ENCODE data around the gene FHIT. TPM values are rescaled to one million over a fixed set of nuclear protein-coding genes. Genes with fewer than 3 reads are reported as not detected.

The FHIT gene
- total RNA-seq, 4 donors from 2014 or later, result 3.5 to 17.0 (median 16.7) TPM

DNA sequence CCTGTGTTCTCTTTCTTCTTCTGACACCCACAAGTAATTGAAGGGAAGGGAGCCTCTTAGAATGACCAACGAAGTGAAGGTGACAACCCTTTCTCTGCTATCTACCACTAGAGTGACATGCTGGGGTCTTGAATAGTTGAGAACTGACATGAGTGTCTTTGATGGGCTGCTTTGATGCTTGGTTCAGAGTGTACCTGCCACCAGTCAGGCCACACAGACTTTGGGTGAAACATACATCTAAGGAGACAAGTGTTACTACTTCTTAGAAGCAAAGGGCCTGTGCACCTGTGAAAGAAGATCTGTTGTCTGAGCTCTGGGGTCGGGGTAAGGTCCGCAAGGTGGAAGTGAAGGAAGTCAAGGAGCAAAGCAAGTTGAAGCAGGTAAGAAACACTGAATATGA, 1160.7 kb downstream of the FHIT start:
- Histone ChIP-seq H3K27ac (no peak overlapping the region), H3K27me3 (no peaks in the 10 kb centered on the region), H3K36me3 (no peaks in the 10 kb centered on the region), H3K9me3 (no peaks in the 10 kb centered on the region), H3K4me3 (no peak overlapping the region), H3K4me1 (no peaks in the 10 kb centered on the region)
- DNase-seq, result no peak
- TF ChIP-seq, protein P1, sequence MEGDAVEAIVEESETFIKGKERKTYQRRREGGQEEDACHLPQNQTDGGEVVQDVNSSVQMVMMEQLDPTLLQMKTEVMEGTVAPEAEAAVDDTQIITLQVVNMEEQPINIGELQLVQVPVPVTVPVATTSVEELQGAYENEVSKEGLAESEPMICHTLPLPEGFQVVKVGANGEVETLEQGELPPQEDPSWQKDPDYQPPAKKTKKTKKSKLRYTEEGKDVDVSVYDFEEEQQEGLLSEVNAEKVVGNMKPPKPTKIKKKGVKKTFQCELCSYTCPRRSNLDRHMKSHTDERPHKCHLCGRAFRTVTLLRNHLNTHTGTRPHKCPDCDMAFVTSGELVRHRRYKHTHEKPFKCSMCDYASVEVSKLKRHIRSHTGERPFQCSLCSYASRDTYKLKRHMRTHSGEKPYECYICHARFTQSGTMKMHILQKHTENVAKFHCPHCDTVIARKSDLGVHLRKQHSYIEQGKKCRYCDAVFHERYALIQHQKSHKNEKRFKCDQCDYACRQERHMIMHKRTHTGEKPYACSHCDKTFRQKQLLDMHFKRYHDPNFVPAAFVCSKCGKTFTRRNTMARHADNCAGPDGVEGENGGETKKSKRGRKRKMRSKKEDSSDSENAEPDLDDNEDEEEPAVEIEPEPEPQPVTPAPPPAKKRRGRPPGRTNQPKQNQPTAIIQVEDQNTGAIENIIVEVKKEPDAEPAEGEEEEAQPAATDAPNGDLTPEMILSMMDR (IDR thresholded peaks at IDR 0.05), result no peak
- TF ChIP-seq POLR2A (IDR thresholded peaks at IDR 0.05), result no peak

DNA sequence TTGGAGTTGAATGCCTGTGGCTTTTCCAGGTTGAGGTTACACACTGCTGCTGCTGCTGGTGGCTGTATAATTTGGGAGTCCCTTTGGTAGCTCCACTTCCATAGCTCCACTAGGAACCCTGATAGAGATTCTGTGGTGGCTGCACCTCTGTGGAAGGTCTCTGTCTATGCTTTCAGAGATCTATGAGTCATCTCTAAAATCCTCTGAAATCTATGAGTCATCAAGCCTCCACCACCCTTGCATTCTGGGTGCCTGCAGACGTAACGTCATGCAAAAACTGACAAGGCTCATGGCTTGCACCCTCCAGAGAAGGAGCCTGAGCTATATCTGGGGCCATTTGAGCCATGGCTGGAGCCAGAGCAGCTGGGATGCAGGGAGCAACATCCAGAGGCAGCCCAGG, 1164.4 kb downstream of the FHIT start:
- Histone ChIP-seq H3K4me1 (no peaks in the 10 kb centered on the region), H3K4me3 (no peak overlapping the region), H3K27me3 (no peaks in the 10 kb centered on the region), H3K9me3 (no peaks in the 10 kb centered on the region), H3K27ac (no peak overlapping the region), H3K36me3 (no peaks in the 10 kb centered on the region)
- DNase-seq, result no peak
- TF ChIP-seq POLR2A (IDR thresholded peaks at IDR 0.05), result no peak
- TF ChIP-seq, protein P1 (IDR thresholded peaks at IDR 0.05), result no peak

DNA sequence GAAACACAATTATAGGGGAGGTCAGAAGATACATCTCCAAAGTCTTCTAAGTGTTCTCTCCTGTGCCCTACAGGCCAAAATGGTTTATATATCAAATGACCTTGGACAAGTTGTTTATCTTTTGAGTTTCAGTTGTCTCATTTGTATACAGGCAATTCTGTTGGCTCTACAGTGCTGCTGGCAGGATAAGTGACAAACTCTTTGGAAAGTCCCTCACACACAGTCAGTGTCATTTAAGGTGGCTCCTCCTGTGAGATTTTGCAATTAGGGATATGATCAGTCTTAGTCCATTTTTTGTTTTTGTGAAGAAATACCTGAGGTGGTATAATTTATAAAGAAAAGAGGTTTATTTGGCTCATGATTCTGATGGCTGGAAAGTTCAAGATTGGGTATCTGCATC, 1165.6 kb downstream of the FHIT start:
- H3K27me3 ChIP-seq, result no peaks in the 10 kb centered on the region
- DNase-seq, result no peak
- no peaks in the 10 kb centered on the region for H3K36me3 ChIP-seq
- H3K4me1 ChIP-seq, result no peaks in the 10 kb centered on the region
- TF ChIP-seq POLR2A (IDR thresholded peaks at IDR 0.05), result no peak
- TF ChIP-seq, protein P1 (IDR thresholded peaks at IDR 0.05), result no peak
- no peaks in the 10 kb centered on the region for H3K9me3 ChIP-seq
- H3K4me3 ChIP-seq, result no peak overlapping the region
- no peak overlapping the region for H3K27ac ChIP-seq

DNA sequence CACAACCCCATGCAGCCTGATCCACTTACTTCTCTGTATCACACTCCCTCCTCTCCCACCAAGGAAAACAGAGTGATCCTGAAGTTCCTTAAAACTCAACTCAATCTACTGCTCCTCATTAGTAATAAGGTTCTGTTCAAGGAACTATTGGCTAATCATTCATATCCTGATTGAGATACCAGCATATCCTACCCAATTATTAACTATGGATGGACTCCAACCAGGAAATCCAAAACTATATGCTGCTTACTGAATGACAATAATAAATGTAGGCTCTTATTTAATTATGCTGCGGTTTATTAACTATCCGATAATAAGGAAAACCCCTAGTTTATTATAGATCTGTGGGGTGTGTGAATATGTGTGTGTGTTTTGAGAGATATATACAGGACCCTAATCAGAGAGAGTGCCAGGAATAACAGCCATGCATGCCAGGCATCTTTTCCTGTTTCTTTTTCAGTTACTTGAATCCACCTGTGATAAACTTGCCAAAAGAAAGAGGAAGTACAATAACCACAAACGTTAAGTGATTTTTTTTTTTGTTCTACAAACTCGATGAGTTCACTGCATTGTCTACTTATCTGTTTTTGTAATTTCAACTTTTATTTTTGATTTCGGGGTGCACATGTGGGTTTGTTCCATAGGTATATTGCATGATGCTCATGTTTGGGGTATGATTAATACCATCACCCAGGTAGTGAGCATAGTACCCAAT, 1169.7 kb downstream of the FHIT start:
- no peak for TF ChIP-seq POLR2A (IDR thresholded peaks at IDR 0.05)
- TF ChIP-seq, protein P1 (IDR thresholded peaks at IDR 0.05), result no peak
- H3K4me3 ChIP-seq, result no peak overlapping the region

DNA sequence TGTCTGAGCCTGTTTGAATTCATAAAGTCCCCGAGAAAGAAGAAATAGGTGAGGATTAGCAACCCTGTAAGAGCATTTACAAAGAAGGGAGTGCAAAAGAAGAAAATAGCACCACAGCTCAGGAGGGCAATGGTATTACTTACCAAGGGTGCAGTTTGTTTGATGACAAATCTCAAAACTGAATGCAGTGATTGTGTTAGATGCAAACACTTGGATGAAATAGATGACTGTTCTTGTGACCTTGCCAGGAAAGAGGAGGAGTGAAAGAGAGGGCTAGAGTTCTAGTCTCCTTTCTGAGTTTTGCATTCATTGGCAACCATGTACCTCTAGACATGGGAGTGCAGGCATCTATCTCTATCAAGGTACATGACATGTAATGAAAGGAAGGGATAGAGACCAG, 1170.6 kb downstream of the FHIT start:
- no peaks in the 10 kb centered on the region for H3K4me1 ChIP-seq
- no peaks in the 10 kb centered on the region for H3K27me3 ChIP-seq
- no peak overlapping the region for H3K27ac ChIP-seq
- DNase-seq, result no peak
- H3K36me3 ChIP-seq, result no peaks in the 10 kb centered on the region
- no peak overlapping the region for H3K4me3 ChIP-seq
- TF ChIP-seq POLR2A (IDR thresholded peaks at IDR 0.05), result no peak
- TF ChIP-seq, protein P1 (IDR thresholded peaks at IDR 0.05), result no peak
- no peaks in the 10 kb centered on the region for H3K9me3 ChIP-seq

More for the DNA sequence above, 1169.7 kb downstream of the FHIT start:
- Histone ChIP-seq H3K36me3 (no peaks in the 10 kb centered on the region), H3K4me1 (no peaks in the 10 kb centered on the region), H3K9me3 (no peaks in the 10 kb centered on the region), H3K27ac (no peak overlapping the region), H3K27me3 (no peaks in the 10 kb centered on the region)
- no peak for DNase-seq

All from Peyer's patch (tissue), 4 donors.